ENCODE results near the gene RTN4RL2. TPM values are rescaled to one million over a fixed set of nuclear protein-coding genes. Genes with fewer than 3 reads are reported as not detected.

Gene RTN4RL2
- polyA plus RNA-seq, 3 donors = 0.56 to 2.1 (median 1.4) TPM

DNA sequence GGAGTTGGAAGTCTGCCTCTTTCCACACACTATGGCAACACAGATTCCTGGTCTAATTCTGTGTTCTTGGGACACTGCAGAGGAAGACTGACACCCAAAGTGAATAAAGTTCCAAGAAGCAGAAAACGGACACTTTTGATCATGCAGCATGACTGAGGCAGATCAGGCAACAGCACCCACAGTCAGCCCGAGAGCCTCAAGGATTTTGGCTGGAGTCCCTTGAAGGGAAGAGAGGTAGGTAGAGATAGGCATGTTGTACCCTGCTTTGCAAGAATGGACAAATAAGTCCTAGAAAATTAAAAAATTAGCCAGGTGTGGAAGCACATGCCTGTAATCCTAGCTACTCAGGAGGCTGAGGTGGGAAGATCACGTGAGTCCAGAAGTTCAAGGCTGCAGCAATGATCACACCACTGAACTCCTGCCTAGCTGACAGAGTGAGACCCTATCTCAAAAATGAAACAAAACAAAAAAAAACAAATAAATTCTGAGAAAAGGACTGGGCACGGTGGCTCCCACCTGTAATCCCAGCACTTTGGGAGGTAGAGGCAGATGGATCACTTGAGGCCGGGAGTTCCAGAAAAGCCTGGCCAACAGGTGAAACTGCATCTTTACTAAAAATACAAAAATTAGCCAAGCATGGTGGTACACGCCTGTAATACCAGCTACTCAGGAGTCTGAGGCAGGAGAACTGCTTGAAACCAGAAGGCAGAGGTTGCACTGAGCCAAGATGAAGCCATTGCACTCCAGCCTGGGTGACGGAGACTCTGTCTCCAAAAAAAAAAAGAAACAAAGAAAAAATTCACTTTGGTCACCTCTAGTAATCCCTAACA lies 48.2 kb downstream of the RTN4RL2 start:
- WGBS, 3 donors = 53 to 92% (median 90%) methylated on average over 7 of the region's 7 CpGs
- H3K27ac ChIP-seq (ENCODE audit: low read depth, low read length) = no peak overlapping the region

DNA sequence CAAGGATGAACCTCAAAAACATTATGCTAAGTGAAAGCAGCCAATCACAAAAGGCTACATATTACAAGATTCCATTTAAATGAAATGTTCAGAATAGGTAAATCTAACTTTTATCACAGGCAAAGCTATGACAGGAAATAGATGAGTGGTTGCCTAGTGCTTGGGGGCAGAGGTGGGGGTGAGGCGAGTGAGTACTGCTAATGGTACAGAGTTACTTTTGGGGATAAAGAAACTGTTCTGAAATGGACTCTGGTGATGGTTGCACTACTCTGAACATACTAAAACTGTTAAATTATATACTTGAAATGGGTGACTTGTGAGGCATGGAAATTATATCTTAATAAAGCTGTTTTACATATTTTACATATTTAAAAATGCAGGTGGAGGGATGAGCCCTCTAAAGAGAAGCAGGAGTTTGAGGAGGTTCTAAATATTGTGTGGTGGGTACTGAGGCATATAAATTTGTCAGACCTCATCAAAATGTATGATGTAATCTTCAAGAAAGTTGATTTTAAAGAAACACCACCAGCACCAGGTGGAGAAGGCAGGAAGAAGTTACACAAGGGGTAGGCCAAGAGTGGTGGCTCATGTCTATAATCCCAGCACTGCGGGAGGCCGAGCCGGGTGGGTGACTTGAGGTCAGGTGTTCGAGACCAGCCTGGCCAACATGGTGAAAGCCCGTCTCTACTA lies 51.6 kb downstream of the RTN4RL2 start:
- WGBS, 3 donors = 52 to 82% (median 79%) methylated on average over 6 of the region's 6 CpGs
- H3K27ac ChIP-seq (ENCODE audit: low read depth, low read length) = no peak overlapping the region

DNA sequence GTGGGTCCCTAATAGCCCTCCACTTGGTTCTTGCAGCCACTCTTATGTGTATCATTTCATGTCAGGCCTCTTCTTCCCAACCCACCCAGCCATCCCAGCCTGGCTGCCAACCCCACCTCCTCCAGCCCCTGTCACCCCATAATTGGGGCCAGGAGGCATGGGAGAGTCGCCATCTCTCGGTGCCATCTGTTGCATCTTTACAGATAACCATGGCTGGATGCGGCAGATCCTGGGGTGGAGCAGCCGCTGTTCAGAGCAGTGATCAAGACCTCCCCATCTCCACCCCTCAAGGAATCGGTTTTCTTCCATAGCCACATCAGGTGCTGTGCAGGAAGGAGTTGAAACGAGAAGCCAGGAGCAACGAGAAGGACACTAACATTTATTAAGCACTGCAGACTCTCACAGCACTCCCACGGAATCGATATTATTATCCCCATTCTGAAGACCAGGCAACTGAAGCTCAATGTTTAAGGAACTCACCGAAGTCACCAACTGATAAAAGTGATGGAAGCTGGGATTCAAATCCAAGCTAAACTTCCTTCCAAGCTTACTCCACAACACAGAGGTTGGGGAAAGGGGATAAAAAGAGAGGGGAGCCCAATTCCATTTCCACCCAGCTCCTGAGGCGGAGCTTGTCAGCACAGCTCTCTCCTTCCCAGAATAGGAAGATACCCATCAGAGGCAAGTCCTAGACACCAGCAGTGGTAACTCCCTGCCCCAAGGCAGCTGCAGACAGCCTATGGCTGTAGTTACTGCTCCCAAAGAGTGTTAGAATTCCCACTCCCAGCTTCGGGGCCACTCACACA lies 52.5 kb downstream of the RTN4RL2 start:
- no peak overlapping the region for H3K27ac ChIP-seq (ENCODE audit: low read depth, low read length)
- 44 to 89% (median 87%) methylated on average over 12 of the region's 12 CpGs for WGBS, 3 donors

DNA sequence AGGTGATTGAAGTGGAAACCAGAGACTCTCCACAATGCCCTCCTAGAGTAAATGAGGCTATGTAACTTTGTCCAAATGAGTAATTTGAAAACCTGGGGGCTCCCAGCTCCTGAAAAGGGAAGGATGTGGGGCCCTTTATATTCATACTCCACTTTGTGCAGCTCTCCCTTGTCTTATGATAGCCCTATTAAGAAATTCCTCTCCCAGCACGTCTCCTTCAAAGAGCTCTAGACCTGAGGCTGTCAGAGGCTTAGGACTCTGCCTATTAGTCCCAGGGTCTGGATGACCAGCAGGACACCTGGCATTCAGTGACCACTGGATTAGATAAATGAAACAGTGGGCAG lies 53.1 kb downstream of the RTN4RL2 start:
- WGBS, 3 donors = 20 to 48% (median 33%) methylated on average over 1 of the region's 1 CpG
- H3K27ac ChIP-seq (ENCODE audit: low read depth, low read length) = no peak overlapping the region

DNA sequence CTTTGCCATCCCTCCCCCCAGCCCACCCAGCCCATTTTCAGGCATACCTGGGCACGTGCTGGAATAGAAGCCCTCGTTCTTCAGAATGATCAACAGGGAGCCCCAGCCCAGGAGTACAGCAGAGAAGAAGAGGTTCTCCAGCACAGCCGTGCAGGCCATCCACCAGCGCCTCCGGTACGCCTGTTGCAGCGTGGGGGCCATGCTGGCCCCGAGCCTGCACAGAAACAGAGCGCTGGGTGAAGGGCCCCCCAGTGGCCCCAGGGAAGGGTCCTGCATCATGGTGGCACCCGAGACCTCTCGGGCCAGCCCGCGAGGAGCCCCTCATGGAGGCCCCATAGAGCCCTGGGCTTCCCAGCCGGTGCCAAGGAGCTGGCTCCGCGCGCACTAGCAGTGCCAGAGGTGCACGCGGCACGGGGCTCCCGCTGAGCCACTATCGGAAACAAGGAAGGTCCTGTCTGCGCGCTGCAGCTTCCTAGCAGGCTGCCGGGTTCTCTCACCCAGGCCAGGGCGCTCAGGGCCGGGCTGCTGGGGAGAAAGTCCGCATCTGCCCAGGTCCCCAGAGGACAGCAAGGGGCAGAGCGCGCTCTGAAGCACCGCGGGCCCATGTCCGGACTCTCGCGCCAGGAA lies 53.7 kb downstream of the RTN4RL2 start:
- H3K27ac ChIP-seq (ENCODE audit: low read depth, low read length) = no peak overlapping the region
- WGBS, 3 donors = 2 to 16% (median 14%) methylated on average over 34 to 35 of the region's 35 CpGs

DNA sequence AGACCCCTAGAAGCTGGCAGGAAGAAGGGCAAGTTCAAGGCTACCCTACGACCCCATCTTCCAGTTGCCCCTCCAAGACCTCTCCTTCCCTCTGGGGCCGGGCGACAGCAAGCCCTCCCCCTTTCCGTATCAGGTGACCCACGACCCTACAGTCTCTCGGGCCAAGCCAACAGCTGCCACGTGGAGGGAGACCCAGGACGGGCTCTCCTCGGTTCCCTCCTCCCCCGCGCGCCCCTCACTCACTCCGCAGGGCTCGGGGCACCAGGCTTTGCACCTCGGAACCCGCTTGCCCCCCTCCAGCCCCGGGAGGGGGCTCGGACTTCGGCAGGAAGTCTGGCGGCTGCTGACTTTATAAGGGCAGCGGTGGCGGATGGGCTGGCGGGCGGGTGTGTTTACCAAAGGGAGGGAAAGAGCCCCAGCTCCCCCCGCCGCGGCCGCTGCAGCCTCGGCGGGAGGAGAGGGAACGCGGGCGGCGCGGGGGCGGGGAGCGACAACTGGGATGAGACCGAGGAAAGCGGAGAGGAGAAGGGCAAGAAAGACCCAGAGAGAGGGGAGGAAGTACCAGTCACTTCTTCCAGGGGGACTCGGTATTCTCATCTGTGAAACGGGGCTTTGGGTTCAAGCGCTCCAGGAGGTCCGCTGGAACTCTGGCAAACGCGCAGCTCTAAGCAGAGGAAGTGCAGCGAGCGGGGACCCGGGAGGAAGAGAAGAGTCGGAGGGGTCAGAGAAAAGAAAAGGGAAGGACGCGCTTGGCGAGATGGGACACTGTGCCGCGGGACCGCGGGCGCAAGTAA lies 54.4 kb downstream of the RTN4RL2 start:
- no peak overlapping the region for H3K27ac ChIP-seq (ENCODE audit: low read depth, low read length)
- 0 to 1% (median 0%) methylated on average over 53 to 57 of the region's 57 CpGs for WGBS, 3 donors

DNA sequence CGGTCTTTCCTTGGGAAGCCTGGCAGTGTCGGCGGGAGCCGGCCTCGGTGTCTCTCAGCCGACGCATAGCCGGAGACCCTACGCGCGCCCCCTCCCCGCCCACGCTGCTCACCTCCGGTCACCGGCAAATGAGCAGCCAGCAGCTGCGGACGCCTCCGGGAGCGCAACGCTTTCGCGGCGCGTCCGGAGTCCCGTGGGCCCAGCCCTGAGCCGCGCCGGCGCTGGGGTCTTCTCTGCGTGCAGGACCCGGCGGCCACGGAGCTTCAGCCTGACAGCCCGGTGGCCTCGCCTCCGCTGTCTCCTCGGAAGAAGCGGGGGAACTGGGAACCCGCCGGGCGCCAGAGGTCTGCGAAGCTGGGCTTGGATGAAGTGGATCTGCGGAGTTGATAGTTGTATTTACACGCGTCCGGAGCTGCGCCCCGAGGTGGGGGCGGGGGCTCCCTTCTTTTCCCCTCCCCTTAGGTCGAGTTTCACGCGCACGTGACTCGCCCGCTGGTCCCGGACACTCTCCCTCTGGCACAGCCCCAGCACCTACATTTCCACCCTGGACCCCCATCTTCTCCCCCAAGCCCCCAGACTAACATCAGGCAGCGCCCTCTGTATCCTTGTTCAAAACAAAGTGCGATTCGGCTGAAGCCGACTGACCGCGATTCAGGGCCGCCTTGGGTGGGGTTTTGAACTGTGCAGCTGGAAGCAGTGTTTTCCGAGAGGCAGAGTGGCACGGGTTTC lies 55.2 kb downstream of the RTN4RL2 start, which contains the start of gene SLC43A1:
TSS of gene SLC43A1 (minus strand) at position 371 of the 729 bp plus-strand sequence. CDS start 1,591 bp downstream, outside the sequence.
- no peak within 1 kb of the TSS for H3K27ac ChIP-seq (ENCODE audit: low read depth, low read length)
- 0 to 1% (median 0%) methylated on average over 42 to 66 of the region's 66 CpGs for WGBS, 3 donors

DNA sequence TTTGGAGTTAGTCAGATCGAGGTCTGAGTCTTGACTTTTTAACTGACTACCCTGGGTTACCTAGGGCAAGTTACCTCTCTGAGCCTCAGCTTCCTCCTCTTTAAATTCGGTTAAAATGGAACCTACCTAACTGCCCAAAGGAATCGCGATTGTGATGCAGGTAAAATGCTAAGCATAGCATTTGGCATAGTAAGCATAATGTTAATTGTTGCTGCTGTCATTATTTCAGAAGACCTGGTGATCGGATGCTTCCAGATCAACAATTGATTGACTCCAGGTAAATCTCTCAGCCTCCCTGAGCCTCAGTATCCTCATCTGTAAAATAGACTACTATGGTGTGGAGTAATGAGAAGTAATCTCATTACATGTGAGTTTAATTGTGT lies 55.7 kb downstream of the RTN4RL2 start:
- no peak overlapping the region for H3K27ac ChIP-seq (ENCODE audit: low read depth, low read length)
- 10 to 17% (median 15%) methylated on average over 5 of the region's 5 CpGs for WGBS, 3 donors

DNA sequence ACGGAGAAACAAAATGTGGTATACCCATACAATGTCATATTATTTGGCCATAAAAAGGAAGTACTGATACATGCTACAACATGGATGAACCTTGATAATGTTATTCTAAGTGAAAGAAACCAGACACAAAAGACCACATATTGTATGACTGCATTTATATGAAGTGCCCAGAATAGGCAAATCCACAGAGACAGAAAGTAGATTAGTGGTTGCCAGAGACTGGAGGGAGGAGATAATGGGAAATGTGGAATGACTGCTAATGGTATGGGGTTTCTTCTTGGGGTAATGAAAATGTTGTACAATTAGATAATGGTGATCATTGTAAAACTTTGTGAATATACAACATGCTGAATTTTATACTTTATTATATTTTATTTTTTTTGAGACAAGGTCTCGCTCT lies 60.8 kb downstream of the RTN4RL2 start:
- 90 to 95% (median 93%) methylated on average over 2 of the region's 2 CpGs for WGBS, 3 donors
- H3K27ac ChIP-seq (ENCODE audit: low read depth, low read length) = no peak overlapping the region

DNA sequence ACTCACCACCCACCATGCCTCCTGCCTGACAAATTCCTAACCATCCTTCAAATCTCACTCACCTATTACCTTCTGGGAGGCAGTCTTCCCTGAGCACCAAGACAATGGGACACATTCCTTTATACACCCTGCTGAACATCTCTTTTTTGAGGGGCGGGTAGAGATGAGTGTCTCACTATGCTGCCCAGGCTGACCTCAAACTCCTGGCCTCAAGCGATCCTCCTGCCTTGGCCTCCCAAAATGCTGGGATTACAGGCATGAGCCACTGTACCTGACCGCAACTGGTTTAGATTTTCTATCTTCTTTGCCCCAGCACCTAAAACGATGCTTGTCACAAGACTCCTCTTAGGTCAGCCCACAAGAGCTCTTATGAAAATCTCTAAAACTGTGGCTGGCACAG lies 63.1 kb downstream of the RTN4RL2 start:
- 90 to 94% (median 93%) methylated on average over 4 of the region's 4 CpGs for WGBS, 3 donors
- no peak overlapping the region for H3K27ac ChIP-seq (ENCODE audit: low read depth, low read length)

Other genes starting within 250 kb of the RTN4RL2 start
- 1 to 10 TPM in 1 of 3 donors, under 1 TPM in 2; 0.34 to 5.9 (median 0.78) TPM for gene APLNR, start 223.3 kb upstream of the RTN4RL2 start, polyA plus RNA-seq
- gene TNKS1BP1, start 135.6 kb upstream of the RTN4RL2 start, polyA plus RNA-seq = 100 to 1,000 TPM in 2 of 3 donors, 10 to 100 TPM in 1; 69.8 to 237 (median 176) TPM
- gene SSRP1, start 124.6 kb upstream of the RTN4RL2 start, polyA plus RNA-seq = 10 to 100 TPM; 57.0 to 63.0 (median 60.1) TPM
- gene P2RX3, start 122.2 kb upstream of the RTN4RL2 start, polyA plus RNA-seq = under 1 TPM in 1 of 3 donors, not detected in 2; 0.02 TPM
- gene PRG3, start 79.4 kb upstream of the RTN4RL2 start, polyA plus RNA-seq = not detected
- under 1 TPM; 0.13 to 0.79 (median 0.13) TPM for gene PRG2, start 69.9 kb upstream of the RTN4RL2 start, polyA plus RNA-seq
- gene SLC43A3, start 33.4 kb upstream of the RTN4RL2 start, polyA plus RNA-seq = 10 to 100 TPM in 2 of 3 donors, 1 to 10 TPM in 1; 9.9 to 51.2 (median 40.7) TPM
- 100 to 1,000 TPM in 1 of 3 donors, 10 to 100 TPM in 1, 1 to 10 TPM in 1; 9.8 to 155 (median 16.0) TPM for gene SLC43A1, start 55.2 kb downstream of the RTN4RL2 start, polyA plus RNA-seq
- 10 to 100 TPM; 32.4 to 67.7 (median 57.2) TPM for gene TIMM10, start 70.2 kb downstream of the RTN4RL2 start, polyA plus RNA-seq
- gene SMTNL1, start 77.1 kb downstream of the RTN4RL2 start, polyA plus RNA-seq = under 1 TPM in 1 of 3 donors, not detected in 2; 0.07 TPM
- gene UBE2L6, start 107.1 kb downstream of the RTN4RL2 start, polyA plus RNA-seq = 100 to 1,000 TPM in 1 of 3 donors, 10 to 100 TPM in 2; 20.1 to 111 (median 38.6) TPM
- gene SERPING1, start 137.2 kb downstream of the RTN4RL2 start, polyA plus RNA-seq = 100 to 1,000 TPM; 163 to 672 (median 549) TPM
- 1 to 10 TPM in 1 of 3 donors, under 1 TPM in 2; 0.17 to 3.5 (median 0.58) TPM for gene YPEL4, start 189.4 kb downstream of the RTN4RL2 start, polyA plus RNA-seq
- gene CLP1, start 197.2 kb downstream of the RTN4RL2 start, polyA plus RNA-seq = 10 to 100 TPM in 1 of 3 donors, 1 to 10 TPM in 2; 5.5 to 13.6 (median 6.1) TPM
- 10 to 100 TPM; 17.5 to 34.6 (median 18.0) TPM for gene ZDHHC5, start 207.6 kb downstream of the RTN4RL2 start, polyA plus RNA-seq

Measured in adipose tissue (tissue), 3 donors.